GM12891 (cell line): ENCODE results near the gene MEP1B.

ENCODE experiments used
- POLR2A ChIP-seq: IDR thresholded peaks from 2 replicates; pipeline ENCODE4 v1.6.1; 2011; ENCODE audit warnings: low read depth, low read length, control low read depth
- SPI1 ChIP-seq: IDR thresholded peaks from 2 replicates; pipeline ENCODE4 v1.6.1; 2011; ENCODE audit warnings: low read depth, low read length, control low read depth

DNA sequence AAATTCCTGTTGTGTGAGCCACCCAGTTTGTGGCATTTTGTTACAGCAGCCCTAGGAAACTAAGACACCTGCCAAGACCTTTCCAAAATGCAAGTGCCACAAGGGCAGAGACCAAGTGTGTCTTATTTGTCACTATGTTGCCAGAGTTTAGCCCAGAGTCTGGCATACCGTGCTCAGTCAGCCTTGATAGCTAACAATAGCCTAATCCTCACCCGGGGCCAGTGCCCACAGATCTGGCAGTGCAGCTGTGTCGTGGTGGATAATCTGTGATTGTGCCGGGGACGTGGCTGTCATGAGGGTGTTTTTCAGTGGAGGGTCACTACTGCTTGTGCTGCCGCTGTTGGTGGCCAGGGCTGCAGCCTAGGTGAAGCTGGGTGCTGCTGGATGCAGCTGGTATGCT, 53.5 kb downstream of the MEP1B start:
- no peak for TF ChIP-seq POLR2A
- no peak for TF ChIP-seq SPI1
